IPS DF 19.7 (cell line): Measurements from ENCODE around the gene MAST4.
"Not testable (repeated sequence)": the region's sequence is repeated elsewhere in the genome, so short reads cannot be mapped to it uniquely, and the experiment has no call there.

Experiments
- DNase-seq: peaks from one replicate; pipeline ENCODE4 v3.0.0-alpha.2; 2013; ENCODE audit warnings: low read depth, low spot score

MAST4 gene

DNA sequence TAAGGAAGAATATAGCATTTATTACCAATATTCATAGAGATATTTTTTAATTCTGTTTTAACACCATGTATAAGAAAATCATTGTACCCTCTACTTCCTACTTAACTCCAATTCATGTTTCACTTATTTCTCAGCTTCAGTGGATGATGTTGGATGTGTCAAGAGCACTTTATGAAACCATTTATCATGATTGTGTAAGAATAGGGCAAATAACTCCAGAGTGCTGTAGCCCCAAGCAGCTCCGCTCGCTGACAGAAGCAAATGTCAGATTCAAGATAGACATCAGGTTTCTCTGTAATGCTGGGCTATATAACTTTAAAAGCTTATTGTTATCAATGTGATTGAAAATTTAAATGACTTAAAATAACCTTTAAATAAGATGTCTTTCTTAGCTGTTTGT is 50.4 kb downstream of the MAST4 start:
- DNase-seq = no peak

DNA sequence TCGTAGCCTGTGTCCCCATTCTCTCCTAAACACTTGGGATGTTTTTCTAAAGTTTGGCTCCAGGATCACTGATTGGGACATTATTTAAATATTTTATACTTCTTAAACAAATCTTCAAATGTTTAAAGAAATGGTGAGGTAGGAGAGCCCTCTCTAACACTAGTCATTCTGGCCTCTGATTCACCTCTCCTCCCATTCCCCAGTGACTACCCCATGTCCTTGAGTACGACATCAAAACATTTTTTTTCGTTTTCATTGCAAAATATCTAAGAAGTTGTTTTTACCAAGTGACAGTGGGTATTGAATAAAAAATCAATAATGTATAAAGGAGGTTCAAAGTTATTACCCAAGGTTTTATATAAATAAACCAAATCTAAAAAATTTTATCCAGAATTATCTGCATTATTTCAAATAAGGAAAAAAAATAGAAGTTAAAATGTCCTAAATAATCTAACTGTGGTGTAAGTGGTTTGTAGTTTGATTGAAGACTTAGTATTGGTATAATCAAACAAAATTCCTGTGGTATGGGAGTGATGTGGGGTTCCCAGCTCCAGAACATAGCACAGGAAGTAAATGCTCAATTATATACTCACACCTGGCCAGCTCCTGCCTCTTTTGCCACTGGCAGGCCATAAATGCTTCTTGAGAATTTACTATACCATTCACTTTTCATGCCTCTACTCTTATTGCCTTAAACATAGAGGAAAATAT is 51.1 kb downstream of the MAST4 start:
- no peak for DNase-seq

DNA sequence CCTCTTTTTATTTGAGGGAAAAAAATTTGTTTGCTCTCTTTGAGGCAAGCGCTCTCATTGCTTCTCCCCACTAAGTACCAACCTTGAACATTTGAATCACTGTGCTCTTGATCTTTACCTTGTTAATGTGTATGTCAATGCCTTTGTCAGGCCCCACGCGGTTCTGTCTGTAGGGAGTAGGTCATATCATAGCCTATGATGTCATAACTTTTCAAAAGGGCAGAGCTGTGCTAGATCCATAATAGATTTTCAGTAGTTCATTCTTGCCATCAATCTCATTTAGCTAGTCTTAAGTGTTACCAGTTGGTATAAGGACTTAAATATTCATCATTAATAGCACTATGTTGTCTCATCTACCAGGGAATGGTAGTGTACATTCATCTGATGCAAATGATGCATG is 56.6 kb downstream of the MAST4 start:
- no peak for DNase-seq

DNA sequence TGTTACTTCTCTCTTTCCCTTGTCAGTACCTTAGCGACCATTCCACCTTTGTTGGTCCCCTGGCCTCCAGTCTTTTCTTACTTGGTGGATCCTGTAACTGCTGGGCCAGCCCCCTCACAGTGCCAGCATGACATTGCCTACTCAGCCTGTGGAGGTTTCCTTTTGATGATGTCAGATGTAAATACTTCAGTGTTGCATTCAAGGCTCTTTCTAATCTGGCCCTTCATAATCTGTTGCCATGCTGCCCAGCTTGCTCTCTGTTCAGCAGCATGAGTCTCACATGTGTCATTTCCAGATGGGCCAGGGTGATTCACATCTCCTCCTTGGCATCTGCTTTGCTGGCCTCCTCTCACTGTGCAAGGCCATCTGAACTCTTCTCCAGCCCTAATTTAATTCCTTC is 57.1 kb downstream of the MAST4 start:
- DNase-seq = no peak

DNA sequence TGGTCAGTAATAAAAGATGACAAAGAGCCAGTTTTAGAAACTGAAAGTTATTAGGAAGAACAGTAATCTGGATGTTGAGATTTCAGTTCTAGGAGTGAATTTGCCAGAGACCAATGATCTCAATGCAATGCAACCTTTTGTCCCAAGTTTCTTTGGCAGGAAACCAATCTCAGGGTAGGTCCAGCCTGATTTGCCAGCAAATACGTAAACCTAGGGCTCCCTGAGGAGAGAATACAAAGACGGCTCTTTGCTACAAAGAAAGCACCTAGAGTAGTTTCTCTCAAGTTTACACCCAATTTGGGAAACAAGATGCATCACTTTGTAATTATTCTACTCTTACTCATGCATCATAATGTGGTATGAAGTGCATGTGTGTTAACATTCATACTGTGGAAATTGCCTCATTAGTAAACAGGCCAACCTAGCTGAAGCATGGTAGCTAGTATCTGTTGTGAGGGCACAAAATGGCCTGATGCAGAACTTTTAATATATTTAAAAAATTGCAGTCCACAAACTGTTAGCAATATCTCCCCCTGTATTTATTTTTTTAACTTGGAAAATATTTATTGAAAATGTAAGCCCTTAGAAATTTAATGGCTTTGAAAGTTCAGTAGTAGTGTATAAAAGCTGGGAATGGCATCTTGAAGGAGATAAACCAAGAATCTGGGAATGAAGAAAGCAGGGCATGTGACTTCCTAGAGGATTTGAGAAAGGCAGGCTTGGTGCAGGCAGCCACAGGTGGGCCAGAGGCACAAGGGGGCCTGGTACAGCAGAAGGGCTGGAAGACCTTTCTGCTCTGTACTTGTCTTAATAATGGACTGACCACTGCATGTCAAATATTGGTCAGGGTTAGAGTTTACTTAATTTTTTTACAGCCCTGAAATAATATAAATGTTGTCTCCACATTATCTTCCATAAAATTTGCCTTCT is 59.5 kb downstream of the MAST4 start:
- no peak for DNase-seq

DNA sequence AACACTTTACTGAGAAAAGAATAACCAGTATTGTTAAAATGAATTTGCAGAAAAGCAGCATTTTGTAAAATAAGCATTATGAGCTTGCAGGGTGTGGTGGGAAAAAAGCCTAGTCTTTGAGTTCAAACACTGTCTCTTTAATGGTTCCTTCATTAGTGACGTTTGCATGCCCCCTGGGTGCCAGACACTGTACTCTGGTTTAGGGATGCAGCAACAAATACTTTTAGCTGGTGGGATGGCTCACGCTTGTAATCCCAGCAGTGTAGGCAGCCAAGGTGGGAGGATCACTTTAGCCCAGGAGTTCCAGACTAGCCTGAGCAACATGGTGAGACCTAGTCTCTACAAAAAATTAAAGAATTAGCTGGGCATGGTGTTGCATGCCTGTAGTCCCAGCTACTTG is 62.3 kb downstream of the MAST4 start:
- no peak for DNase-seq

DNA sequence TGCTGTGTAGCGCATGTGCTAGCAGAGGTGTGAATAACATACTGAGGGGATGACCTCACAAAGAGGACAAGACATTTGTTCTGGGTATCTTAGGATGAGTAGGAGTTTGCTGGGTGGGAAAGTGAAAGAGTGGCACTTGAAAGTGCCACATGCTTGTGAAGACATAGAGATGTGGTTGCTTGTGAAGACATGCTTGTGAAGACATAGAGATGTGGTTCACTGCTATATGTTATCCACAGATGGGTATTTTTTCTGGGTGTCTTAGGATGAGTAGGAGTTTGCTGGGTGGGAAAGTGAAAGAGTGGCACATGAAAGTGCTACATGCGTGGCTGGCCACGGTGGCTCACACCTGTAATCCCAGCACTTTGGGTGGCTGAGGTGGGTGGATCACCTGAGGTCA is 63.6 kb downstream of the MAST4 start:
- DNase-seq = no peak

DNA sequence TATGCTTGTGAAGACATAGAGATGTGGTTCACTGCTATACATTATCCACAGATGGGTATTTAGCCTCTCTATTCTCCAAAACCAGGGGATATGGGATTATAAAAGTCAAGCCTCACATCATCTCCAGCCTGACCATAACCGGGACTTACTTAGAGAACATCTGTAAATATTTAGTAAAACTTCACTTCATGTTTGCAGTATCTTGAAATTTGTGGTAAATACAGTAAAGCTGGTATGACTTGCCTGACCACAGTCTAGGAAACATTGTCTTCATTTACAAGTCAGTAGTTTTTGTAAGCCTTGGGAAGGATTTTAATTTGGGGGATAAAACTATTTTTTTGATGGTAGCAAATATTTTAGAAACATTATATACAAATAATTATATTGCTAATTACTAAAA is 64.2 kb downstream of the MAST4 start:
- no peak for DNase-seq

DNA sequence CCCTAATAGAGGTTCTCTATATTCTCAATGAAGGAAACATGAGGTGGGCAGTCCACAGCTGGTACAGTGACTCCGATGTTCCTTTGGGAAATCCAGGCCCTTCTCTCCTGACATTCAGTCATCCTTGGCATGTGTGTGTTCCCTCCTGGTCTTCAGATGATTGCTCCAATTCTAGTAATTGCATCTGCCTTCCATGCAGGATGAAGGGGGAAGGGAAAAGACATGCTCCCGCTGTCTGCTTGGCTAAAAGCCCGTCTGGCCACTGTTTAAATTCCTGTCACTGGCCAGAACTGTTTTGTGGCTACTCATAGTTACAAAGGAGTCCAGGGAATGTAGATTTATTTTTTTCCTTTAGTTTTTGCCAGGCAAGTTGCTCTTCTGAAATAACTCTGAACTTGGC is 65.0 kb downstream of the MAST4 start:
- no peak for DNase-seq

DNA sequence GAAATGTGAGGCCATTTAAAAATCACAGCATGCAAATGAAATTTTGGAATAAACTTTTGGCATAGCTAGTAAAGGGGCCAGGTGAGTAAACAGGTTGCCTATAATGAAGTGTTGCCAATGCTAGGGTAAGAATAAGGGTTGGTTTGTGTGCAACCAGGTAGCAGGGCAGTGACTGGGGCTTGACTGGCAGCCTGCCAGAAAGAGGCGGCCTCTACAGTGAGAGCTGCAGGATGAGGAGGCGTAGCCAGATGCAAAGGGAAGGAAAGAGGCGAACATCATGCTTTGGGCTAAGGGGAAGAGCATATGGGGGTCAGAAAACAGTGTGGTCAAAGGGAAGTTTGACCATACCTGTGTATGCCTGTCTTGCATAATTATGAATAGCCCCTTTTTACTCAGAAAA is 70.6 kb downstream of the MAST4 start:
- DNase-seq = no peak

DNA sequence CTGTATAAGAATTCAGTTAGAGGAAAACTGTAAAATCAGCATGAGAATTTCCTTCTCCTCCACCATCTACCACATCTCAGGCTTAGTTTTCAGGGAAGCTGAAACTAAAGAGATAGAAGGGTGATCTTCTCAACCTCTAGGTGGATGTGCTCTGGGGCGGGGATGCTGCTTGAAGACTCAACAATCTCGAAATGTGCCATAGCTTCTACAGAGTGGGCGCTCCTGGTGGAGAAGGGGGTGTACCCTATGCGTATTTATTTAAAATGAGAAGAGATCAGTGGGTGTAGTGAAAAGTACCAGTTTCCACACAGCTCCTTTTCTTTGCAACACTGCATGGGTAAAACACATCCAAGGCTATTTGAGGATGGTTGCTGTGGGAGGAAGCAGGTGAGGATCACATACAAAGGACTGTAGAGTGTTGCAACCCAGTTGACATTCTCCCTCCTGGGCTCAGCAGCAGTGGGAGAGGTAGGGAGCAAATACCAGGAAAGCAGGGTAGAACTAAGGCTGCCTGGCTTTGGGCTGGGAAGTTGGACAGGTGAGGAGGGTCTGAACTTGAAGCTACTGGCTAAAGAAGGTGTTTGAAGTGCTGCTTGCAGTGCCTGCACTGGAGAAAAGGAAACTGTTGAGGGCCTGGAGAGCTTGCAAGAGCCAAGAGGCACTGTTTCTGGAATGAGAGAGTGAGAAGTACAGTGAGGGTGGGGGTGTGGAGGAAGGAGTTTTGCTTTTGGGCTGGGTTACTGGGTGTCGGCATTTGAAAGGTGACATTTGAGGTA is 73.1 kb downstream of the MAST4 start:
- DNase-seq = no peak

DNA sequence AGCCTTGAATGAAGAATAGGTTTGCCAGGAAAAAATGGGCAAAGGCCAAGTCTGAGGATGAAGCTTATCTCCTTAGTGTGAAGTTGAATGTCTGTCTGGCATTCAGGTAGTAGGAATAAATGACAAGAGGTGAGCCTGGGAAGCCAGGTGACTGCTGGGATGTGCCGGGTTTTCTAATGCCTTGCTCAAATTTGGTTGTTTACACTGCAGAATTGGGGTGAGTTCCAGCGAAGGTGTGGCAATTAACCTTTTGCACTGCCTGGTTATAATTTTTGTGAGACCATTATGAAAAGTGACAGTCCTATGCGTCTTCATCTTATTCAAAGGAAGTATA is 73.6 kb downstream of the MAST4 start:
- no peak for DNase-seq

DNA sequence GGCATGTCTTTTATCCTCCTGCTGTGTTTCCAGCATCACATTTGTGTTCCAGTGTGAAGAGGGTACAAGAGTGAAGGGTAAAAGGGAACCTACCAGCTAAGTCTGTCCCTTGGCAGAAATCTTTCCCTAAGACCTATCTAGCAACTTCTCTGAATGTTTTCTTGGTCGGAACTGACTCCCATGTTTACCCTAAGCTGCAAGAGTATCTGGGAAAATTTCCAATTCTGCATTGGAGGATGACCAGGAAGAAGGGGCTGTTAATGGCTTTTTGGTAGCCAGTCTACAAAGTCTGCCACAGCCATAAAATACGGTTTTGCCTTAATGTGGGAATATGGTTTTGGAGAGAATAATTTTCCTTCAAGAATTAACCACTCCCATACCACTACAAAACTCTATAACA is 75.1 kb downstream of the MAST4 start:
- no peak for DNase-seq

DNA sequence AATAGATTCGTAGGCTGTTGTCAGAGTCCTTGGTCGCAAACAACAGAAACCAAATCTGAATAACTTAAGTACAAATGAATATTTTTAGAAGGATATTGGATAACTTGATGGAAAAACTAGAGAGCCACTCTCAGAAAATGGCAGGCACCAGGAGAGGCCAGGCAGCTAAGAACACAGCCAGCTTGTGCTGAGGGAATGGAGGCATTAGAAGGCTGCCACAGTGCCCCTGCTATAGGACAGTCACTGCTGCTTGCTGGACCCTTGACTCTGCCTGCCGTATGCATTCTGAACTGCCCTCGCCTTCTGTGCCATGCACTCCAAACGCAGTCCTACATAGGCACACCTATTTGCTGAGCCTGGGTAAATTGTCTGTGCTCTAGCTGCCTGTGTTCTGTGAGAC is 78.6 kb downstream of the MAST4 start:
- no peak for DNase-seq

DNA sequence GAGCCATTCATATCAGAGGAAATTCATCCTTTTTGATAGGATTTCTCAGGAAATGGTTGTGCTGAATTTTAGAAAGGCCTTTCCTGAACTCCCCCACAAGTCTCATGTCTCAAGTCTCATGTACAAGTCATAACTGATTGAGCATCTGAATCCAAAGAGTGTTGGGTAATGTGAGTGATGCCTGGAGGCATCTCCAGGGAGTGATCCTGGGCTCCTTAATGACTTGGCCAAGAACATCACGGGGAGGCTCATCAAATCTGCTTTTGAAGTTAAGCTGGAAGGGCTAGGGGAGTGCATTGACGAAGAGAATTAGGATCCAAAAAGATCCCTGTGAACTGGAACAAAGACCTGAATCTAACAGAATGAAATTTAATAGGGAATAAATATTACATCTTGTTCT is 79.2 kb downstream of the MAST4 start:
- DNase-seq = no peak

DNA sequence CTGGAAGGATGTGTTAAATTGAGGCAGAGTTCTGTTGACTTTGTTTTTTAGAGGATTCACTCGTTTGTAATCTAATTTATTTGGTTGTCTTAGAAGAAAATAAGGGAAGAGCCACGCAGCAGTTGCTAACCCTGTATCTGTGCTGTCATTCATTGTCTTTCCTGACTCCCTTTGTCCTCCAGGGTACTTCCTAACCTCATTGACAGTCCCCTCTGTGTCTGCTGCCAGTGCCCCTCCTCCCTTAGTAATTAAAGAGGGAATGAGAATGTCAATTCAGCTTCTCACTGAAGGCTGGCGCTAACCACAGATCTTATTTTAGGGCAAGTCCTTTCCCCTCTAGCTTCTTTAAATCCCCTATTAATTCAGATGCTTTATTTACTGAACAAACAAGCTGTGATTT is 84.0 kb downstream of the MAST4 start:
- no peak for DNase-seq

DNA sequence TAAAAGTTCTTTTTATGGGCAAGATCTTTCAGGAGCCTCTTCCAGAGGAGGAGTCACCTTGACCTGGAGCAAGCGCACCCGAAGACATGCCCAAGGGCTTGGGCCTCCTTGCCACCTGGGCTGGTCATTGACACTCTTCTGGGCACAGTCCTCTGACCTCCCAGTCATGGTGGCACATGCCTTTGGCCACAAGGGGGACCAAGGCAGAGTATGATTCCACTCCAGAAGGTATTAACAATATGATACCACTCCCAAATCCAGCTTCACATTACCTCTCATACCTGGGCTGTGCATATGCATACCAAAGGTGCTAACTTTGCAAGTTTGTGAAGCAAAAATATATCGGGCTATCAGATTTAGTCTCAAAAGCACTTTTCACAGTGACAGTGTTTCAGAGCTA is 84.6 kb downstream of the MAST4 start:
- no peak for DNase-seq

DNA sequence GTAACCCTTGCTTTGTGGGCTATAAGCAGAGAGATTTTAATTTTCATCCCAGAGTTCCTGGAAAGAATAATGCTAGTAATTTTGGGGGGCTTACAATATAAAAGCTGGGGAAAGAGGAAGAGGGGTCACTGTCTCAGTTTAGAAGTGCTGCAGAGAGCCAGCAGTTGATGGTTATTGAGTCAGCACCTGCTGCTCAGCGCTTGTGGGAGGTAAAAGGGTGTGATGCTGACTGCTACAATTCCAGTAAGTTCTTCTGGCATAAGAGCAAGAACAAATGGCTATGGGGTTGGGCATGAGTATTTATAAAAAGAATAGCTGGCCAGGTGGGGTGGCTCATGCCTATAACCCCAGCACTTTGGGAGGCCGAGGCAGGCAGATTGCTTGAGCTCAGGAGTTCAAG is 88.5 kb downstream of the MAST4 start:
- DNase-seq = no peak

DNA sequence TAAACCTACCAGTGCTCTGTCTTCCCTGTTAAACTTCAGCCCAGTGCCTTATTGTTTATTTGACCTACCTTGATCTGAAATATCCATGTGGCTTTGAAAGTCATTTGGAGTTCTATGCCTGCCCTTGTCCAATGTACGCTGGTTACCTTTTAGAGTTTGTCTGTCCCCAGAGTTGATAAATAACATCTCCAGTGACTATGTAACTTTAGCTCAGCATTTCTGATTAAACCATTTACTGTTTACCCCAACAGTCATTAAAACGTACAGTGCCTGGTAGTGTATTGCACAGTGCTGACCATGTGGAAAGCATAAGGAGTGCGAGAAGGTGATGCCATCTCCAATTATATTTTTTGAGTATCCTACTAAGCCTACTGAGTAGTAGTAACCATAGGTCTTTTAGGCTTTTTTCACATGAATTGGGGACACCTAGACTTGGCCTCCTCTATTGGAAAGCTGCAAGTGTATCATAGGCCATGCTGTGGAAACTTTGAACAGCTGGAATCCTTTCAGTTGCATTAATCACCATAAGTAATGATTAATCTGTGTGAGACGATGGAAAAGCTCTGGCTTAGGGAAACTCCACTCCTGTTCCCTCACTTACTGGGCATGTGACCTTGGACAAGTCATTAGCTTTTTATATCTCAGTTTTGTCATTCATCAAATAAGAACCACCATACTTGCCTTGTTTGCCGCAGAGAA is 93.5 kb downstream of the MAST4 start:
- no peak for DNase-seq

DNA sequence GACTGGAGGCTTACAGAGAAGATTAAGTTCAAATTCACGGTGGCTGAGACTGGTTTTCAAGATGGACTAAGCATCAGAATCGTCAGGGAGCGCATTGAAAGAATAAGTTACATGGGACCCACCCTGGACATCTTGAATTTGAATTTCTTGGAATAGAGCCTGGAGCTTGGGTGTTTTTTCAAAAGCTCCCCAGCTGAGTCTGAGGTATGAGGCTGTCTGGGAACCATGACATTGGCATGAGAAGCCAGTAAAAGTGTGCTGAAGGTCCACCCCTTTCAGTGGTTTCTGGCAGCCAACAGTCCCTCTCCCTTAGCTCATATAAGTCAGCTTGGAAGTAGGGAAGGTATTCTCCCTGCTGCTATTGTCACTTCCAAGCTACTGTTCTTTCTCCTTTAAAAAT is 97.8 kb downstream of the MAST4 start:
- DNase-seq = no peak

DNA sequence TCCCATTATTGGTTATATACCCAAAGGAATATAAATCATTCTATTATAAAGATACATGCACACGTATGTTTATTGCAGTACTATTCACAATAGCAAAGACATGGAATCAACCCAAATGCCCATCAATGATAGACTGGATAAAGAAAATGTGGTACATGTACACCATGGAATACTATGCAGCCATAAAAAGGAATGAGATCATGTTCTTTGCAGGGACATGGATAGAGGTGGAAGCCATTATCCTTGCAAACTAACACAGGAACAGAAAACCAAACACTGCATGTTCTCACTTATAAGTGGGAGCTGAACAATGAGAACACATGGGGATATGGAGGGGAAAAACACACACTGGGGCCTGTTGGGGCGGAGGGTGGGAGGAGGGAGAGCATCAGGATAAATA is 99.6 kb downstream of the MAST4 start:
- DNase-seq = not testable (repeated sequence)
